Measurements from ENCODE around the gene PLCB4. TPM values are rescaled to one million over a fixed set of nuclear protein-coding genes. Genes with fewer than 3 reads are reported as not detected.

The PLCB4 gene
- total RNA-seq, 2 experiments from 2014 or later, result 0.06 TPM; not detected in 1

GRCh38 chr20:9204979-9205378 is 136.1 kb downstream of the PLCB4 start:
- intact Hi-C loops (cut with DNase I, micrococcal nuclease), result no loop called here
- POLR2A ChIA-PET, result no interaction called here
- Mint-ChIP-seq H3K4me1 (ENCODE audit: low read depth) (no peaks in the 10 kb centered on the region), H3K27ac (no peak overlapping the region), H3K36me3 (ENCODE audit: low read depth) (no peaks in the 10 kb centered on the region), H3K27me3 (no peaks in the 10 kb centered on the region), H3K4me3 (no peak overlapping the region), H3K9me3 (peaks cover 2% of the 10 kb centered on the region)
- peaks cover 0 to 6% of the 10 kb centered on the region in 2 experiments for H3K9me3 ChIP-seq (ENCODE audit: control insufficient read depth in 1 of 2, insufficient read depth in 1 of 2, low read length in 2 of 2)
- DNase-seq (no peak), ATAC-seq (ENCODE audit: poor library complexity) (no peak)
- no peaks in the 10 kb centered on the region for H3K4me1 ChIP-seq (ENCODE audit: insufficient read depth, low read length)
- H3K27ac ChIP-seq (ENCODE audit: low read depth in 1 of 2, low read length in 2 of 2), result no peak overlapping the region
- H3K4me3 ChIP-seq (ENCODE audit: low read length), result no peak overlapping the region
- no peaks in the 10 kb centered on the region for H3K27me3 ChIP-seq (ENCODE audit: control insufficient read depth in 1 of 2, insufficient read depth in 2 of 2, low read length in 2 of 2)
- CTCF ChIA-PET, result interaction anchor here (0.6 kb wide), 1 partner anchor 1222 kb away, joined by 3 read pairs; no protein-coding TSS in a partner anchor
- no peak for TF ChIP-seq CTCF (IDR thresholded peaks at IDR 0.05)
- H3K36me3 ChIP-seq (ENCODE audit: insufficient read depth, low read length), result no peaks in the 10 kb centered on the region

- H3K36me3 Mint-ChIP-seq (ENCODE audit: low read depth), result no peaks in the 10 kb centered on the region
- TF ChIP-seq CTCF (IDR thresholded peaks at IDR 0.05), result no peak
- Histone ChIP-seq H3K27ac (ENCODE audit: low read depth in 1 of 2, low read length in 2 of 2) (no peak overlapping the region), H3K27me3 (ENCODE audit: control insufficient read depth in 1 of 2, insufficient read depth in 2 of 2, low read length in 2 of 2) (no peaks in the 10 kb centered on the region), H3K4me3 (ENCODE audit: low read length) (no peak overlapping the region), H3K9me3 (ENCODE audit: control insufficient read depth in 1 of 2, insufficient read depth in 1 of 2, low read length in 2 of 2) (peaks cover 0 to 6% of the 10 kb centered on the region in 2 experiments), H3K36me3 (ENCODE audit: insufficient read depth, low read length) (no peaks in the 10 kb centered on the region), H3K4me1 (ENCODE audit: insufficient read depth, low read length) (no peaks in the 10 kb centered on the region)
- DNase-seq (no peak), ATAC-seq (ENCODE audit: poor library complexity) (no peak)
- intact Hi-C loops (cut with DNase I, micrococcal nuclease), result no loop called here
- ChIA-PET CTCF (no interaction called here), POLR2A (no interaction called here)
- H3K27me3 Mint-ChIP-seq, result no peaks in the 10 kb centered on the region
- H3K4me1 Mint-ChIP-seq (ENCODE audit: low read depth), result no peaks in the 10 kb centered on the region
- H3K9me3 Mint-ChIP-seq, result peaks cover 2% of the 10 kb centered on the region
- no peak overlapping the region for H3K4me3 Mint-ChIP-seq
- H3K27ac Mint-ChIP-seq, result no peak overlapping the region
Measured at GRCh38 chr20:9206486-9206885, 137.6 kb downstream of the PLCB4 start.

GRCh38 chr20:9207253-9207652 is 138.4 kb downstream of the PLCB4 start:
- TF ChIP-seq CTCF (IDR thresholded peaks at IDR 0.05), result no peak
- H3K36me3 Mint-ChIP-seq (ENCODE audit: low read depth), result no peaks in the 10 kb centered on the region

More at GRCh38 chr20:9207253-9207652, 138.4 kb downstream of the PLCB4 start:
- Mint-ChIP-seq H3K27ac (no peak overlapping the region), H3K9me3 (peaks cover 2% of the 10 kb centered on the region), H3K4me1 (ENCODE audit: low read depth) (no peaks in the 10 kb centered on the region), H3K4me3 (no peak overlapping the region), H3K27me3 (no peaks in the 10 kb centered on the region)
- no peak for ATAC-seq (ENCODE audit: poor library complexity)
- intact Hi-C loops (cut with DNase I, micrococcal nuclease), result no loop called here
- no peak for DNase-seq
- peaks cover 0 to 6% of the 10 kb centered on the region in 2 experiments for H3K9me3 ChIP-seq (ENCODE audit: control insufficient read depth in 1 of 2, insufficient read depth in 1 of 2, low read length in 2 of 2)
- no peaks in the 10 kb centered on the region for H3K36me3 ChIP-seq (ENCODE audit: insufficient read depth, low read length)
- no peak overlapping the region for H3K4me3 ChIP-seq (ENCODE audit: low read length)
- no peak overlapping the region for H3K27ac ChIP-seq (ENCODE audit: low read depth in 1 of 2, low read length in 2 of 2)
- CTCF ChIA-PET, result no interaction called here
- H3K27me3 ChIP-seq (ENCODE audit: control insufficient read depth in 1 of 2, insufficient read depth in 2 of 2, low read length in 2 of 2), result no peaks in the 10 kb centered on the region
- POLR2A ChIA-PET, result no interaction called here
- H3K4me1 ChIP-seq (ENCODE audit: insufficient read depth, low read length), result no peaks in the 10 kb centered on the region

Data from CD4-positive, alpha-beta T cell (primary cell).